Femur (tissue), 1 donor: ENCODE results near the gene HDAC7.

Experiments
- DNase-seq: peaks from one replicate; pipeline ENCODE4 v3.0.0-alpha.2; 2017

The HDAC7 gene

DNA sequence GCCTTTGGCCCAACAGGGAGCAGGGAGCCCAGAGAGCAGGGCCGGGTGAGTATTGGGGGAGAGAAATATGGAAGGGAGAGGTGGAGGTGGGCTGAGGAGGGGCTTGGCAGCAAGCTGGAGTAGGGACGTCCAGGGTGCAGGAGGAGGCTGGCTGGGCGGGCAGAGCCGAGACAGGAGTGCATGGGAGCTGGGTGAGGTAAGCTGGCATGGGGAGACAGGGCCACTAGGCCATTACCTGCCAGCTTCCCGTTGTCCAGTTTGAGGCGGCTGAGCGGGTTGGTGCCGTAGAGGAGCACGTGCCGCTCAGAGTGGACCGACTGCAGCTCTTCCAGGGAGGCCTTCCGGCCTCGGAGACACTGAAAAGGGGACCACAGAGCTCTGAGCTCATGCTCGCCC, 28.4 kb downstream of the HDAC7 start:
- DNase-seq, result no peak

- DNase-seq, result no peak
These were observed 28.9 kb downstream of the HDAC7 start for GRCh38 chr12:47790676-47791350.

DNA sequence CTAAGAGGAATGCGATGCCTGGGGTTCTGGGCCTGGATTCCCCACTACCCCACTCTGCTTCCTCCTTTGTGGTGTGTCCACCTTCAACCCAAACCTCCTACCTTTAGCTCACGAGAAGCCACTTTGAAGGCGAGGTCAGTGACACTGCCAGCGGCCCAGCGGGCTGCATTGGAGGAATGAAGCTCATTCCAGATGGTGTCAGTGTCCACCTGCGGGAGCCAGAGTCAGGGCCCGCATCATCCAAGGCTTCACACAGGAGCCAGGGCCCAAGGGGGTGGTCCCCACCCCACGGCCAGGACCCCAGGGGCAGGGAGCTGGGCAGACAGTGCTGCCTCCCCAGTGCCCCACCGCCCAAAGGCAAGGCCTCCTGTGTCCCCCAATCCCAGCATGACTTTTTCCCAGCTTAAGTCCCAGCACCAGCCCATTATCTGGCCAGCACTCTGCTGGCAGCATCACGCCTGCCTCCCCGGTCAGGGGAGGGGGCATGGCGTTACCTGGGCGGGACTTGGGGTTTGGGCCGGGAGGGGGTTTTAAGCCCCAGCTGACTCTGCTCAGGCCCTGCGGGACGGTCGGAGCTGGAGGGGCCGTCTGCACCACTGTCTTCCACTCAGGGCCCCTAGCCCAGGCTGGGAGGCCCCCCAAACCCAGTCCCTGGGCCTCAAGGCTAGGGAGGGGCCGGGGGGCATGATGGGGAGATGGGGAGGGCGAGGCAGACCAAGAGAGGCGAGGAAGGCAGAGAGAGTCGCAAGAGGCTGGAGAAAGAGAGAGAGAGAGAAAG, 29.8 kb downstream of the HDAC7 start:
- DNase-seq, result no peak

GRCh38 chr12:47789141-47789540, 30.6 kb downstream of the HDAC7 start:
- no peak for DNase-seq

- no peak for DNase-seq
These were observed 31.9 kb downstream of the HDAC7 start for GRCh38 chr12:47787596-47788319.

DNA sequence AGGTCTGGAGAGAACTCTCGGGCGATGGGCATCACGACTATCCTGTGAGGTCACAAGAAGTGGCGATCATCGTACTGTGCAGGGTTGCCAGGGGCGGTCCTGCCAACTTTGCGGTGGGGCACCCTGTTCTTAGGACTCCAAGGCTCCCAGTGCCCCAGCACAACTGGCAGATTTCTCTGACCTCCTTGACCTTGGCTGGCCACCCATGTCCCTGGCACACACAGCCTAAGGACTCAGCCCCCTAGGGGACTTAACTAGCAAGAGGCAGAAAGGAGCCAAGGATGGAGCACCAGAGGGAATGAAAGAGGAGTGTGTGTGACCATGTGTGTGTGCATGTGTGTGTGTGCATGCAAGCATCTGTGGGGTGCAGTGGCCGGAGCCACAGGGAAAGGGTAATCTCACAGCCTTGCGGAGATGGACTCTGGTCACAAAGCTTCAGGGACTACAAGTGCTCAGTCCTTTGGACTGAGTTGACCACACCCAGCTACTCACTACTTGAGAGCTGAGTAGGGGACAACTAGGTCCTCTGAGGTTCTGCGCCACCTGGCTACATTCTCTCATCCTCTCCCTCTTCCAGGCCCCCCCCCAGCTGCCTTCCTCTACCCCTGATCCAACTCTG, 32.9 kb downstream of the HDAC7 start:
- DNase-seq, result no peak

DNA sequence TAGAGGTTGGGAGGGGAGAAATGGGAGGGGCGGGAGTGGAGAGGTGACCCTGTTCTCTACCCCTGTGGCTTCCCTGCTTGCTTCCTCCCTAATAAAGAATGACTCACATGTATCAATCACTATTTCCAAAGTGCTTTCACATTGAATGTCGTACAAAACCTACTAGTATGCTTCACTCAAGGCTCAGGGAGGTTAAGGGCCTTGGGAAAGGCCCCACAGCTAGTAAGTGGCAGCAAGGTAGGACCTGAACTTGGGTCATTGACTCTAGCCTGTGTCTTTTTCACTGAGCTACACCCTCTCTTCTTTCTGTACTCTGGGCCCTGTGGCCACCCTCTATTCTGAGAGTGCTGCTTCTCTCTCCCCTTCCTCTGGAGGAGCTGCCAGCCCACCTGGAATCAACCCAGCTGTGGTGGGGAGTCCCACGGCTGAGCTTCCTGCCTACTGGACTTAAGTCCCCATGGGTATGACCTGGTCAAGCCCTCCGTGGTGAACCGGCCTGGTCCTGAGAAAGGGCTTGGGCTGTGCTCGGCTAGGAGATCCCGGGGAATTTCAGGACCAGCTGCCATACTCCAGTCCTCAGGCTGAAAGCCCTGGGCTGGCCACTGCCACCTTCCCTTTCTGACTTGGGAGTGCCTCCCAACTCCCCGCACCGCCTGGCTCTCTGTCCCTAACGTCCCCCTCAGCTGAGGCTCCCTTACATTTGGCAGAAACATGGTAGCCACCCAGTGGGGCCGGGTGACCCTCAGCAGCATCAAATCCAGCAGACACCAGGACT, 33.6 kb downstream of the HDAC7 start:
- DNase-seq, result no peak

- no peak for DNase-seq
These were observed 34.4 kb downstream of the HDAC7 start for GRCh38 chr12:47785036-47785886.

DNA sequence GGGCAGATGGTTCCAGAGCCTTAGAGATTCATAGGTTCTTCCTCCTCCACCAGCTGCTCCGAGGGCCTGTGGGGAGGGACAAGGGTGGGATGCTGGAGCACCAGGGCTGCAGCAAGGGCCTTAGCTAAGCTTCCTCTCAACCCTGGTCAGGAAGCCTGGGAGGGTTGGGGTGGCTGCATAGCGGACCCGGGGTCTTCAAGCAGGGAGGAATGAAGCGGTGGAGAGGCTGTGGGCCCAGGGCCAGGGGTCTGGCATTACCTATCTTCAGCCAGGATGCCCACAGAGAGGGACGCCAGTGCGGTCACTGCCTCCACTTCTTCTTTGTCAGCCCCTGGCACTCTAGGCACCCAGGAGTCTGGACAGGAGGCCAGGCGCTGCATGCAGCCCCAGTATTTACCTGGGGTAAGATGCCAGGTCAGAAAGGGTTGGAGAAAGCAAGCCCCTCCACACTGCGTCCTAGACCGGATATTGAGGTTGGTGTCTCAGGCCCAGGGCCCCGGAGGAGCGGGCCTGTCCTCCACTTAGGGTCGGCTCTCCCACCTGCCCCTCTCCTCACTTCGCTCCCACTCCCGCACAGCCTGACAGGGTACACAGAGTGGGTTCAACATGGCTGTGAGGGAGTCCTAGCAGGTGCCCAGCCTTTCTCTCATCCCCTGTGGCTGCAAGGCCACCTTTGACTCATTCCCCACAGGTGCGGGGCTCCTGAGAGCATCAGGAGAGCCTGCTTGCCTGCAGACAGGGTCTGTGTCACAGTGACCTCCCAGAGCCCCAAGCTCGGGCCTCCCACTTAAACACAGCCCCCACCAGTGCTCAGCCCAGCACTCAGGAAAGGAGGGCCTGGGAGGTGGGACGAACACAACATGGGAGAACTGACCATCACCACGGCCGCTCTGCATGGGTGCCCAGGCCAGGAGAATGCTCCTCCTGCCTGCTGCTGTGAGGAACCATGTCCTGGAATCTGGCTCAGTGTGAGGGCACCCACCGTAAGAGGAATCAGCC, 35.6 kb downstream of the HDAC7 start:
- no peak for DNase-seq

GRCh38 chr12:47783024-47783755, 36.5 kb downstream of the HDAC7 start:
- no peak for DNase-seq

- no peak for DNase-seq
These were observed 37.3 kb downstream of the HDAC7 start for GRCh38 chr12:47782372-47782770.

DNA sequence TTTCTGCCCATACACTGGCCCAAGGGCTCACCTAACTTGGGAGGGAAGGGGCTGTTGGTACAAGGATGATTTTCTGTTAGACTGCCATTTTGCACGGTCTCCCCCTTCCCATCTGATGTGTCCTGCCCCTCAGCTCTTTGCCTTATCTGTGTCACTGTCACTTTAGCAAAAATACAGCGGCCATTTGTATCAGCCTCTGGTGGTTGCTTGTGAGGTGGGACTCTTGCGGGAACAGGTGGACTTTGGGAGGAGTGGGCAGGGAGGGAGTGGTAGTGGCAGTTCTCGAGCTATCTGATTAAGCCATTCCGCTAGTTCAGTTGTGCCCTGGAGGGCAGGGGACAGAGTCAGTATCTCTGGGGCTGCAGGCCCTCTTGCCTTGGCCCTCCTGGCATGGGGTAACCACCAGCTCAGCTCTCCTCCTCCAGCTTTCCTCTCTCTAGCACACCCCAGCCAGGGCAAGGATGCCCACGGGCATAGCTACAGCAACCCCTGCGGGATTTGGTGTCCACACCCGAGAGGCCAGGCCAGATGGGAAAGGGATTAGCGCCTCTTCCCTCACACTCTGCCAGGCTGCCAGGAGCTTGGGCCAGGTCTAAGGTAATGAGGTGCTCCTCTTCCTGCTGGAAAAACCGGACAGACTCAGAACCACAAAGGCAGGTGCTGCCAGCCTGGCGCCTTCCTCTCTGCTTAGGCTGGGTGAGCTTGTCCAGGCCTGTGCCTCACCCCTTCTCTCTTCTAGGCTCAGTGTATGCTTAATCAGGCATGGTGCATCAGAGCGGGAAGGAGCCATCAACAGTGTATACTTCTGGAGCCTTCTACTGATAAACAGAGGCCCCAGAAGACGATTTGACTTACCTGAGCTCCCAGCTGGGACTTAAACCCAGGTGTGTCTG, 38.0 kb downstream of the HDAC7 start:
- no peak for DNase-seq

DNA sequence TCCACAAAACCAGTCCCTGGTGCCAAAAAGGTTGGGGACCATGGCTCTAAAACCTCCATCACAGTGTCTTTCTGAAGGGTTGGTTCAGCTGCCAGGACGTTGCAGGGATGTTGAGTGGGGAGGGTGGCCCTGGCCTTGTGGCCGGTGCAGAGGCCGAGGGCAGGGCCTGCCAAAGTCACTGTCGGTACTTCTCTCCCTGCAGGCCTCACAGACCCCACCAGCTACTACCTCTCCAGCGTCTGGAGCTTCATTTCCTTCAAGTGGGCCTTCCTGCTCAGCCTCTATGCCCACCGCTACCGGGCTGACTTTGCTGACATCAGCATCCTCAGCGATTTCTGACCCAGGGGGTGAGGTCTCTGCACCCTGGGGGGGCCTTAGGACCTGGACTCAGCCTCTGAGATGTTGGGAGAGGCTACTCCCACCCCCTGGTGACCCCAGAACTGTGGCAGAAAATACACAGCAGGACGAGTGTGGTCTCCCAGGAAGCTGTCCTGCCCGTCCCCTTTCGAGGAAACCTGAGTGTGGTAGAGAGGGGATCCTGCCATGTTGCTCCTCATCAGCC, 39.7 kb downstream of the HDAC7 start:
- DNase-seq, result no peak

GRCh38 chr12:47779301-47779942, 40.3 kb downstream of the HDAC7 start:
- DNase-seq, result peak; percentile 93

- DNase-seq, result no peak
These were observed 40.8 kb downstream of the HDAC7 start for GRCh38 chr12:47778881-47779280.

- no peak for DNase-seq
These were observed 41.8 kb downstream of the HDAC7 start for GRCh38 chr12:47777741-47778558.

DNA sequence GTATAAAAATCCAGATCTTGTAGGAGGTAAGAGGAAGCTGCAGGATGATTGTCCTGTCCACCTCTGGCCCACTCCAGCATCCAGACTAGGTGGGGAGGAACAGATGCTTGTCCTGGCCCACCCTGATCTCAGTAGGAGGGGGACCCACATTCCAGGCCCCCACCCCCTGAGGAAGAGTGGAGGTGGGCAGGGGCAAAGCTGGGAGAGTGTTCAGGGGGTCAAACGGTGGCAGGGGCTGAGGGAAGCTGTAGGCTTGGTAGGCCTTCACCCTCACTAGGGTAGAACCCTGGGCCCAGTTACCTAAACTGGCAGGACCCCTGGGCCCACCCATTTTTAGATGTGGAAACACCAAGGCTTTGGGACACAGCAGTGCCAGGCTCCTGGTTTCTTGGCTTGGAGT, 42.6 kb downstream of the HDAC7 start:
- no peak for DNase-seq
